Measurements from ENCODE around the gene IGSF23. TPM values are rescaled to one million over a fixed set of nuclear protein-coding genes. Genes with fewer than 3 reads are reported as not detected.

IGSF23 gene
- total and polyA plus RNA-seq, 2 of the 13 experiments (the other 11 are each of a cell fraction or from before 2014, with no cell fraction given) = 2.3 to 8.8 TPM

DNA sequence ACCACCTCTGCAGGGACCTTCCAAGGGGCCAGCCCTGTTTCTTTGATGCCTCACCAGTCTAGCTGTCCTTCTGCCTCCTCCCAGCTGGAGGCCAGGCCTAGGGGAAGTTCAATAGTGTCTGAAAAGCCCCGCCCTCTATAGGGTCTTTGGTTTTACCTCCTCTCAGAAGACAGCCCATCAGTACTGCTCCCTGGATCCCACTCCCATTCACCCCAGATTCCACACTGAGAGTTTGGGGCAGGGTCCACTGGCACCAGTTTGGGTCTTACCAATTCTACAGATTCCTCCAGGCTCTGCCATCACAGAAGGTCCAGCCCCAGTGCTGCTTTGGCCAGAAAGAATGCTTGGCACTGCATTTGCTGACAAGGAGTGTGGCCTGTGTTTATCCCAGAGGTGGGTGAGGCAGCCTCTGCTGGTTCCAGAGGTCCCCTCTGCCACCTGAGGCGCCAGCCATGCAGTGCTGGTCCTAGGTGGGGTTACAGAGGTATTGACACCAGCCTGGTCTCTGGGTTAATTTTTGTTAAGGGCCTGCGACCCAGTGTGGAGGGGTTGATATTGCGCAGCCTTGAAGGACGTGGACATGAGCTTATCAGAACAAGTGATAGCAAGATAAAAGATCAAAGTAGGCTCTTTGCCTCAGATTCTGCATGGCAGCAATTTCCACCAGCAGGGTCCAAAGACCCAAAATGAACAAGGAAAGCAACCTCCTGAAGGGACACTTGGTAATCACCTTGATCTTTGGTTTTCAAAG is 41.4 kb upstream of the IGSF23 start (continued):
- TF ChIP-seq ZNF777 (CRISPR knock-in tag; IDR thresholded peaks at IDR 0.05) = no peak
- TF ChIP-seq ZNF709 (CRISPR knock-in tag; IDR thresholded peaks at IDR 0.05) = no peak
- no peak for TF ChIP-seq ZNF567 (CRISPR knock-in tag; IDR thresholded peaks at IDR 0.05; ENCODE audit: borderline replicate concordance)
- TF ChIP-seq ZBTB20 (CRISPR knock-in tag; IDR thresholded peaks at IDR 0.05; ENCODE audit: borderline replicate concordance, low read depth) = peak; percentile 16; the same call in 1 of the 2 replicates
- no peak for TF ChIP-seq GMEB2 (CRISPR knock-in tag; IDR thresholded peaks at IDR 0.05; ENCODE audit: low read depth)
- TF ChIP-seq ATAD3A (CRISPR knock-in tag; IDR thresholded peaks at IDR 0.05) = no peak
- TF ChIP-seq ELF3 (CRISPR knock-in tag; IDR thresholded peaks at IDR 0.05) = no peak
- TF ChIP-seq CHCHD3 (CRISPR knock-in tag; IDR thresholded peaks at IDR 0.05) = no peak
- TF ChIP-seq, protein P1, sequence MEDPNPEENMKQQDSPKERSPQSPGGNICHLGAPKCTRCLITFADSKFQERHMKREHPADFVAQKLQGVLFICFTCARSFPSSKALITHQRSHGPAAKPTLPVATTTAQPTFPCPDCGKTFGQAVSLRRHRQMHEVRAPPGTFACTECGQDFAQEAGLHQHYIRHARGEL (CRISPR knock-in tag; IDR thresholded peaks at IDR 0.05) = no peak
- TF ChIP-seq ZSCAN9 (CRISPR knock-in tag; IDR thresholded peaks at IDR 0.05; ENCODE audit: borderline replicate concordance) = no peak
- TF ChIP-seq CREBL2 (CRISPR knock-in tag; IDR thresholded peaks at IDR 0.05; ENCODE audit: borderline replicate concordance) = no peak
- TF ChIP-seq SRSF1 (optimal IDR thresholded peaks at IDR 0.05; ENCODE audit: low read depth, low read length) = no peak
- no peak for TF ChIP-seq THRA (CRISPR knock-in tag; IDR thresholded peaks at IDR 0.05; ENCODE audit: borderline replicate concordance)
- TF ChIP-seq FOXP1 (IDR thresholded peaks at IDR 0.05) = no peak
- TF ChIP-seq FOXP1 (CRISPR knock-in tag; IDR thresholded peaks at IDR 0.05) = peak; percentile 4; the same call in 1 of the 2 replicates
- no peak for TF ChIP-seq SRSF9 (IDR thresholded peaks at IDR 0.05; ENCODE audit: borderline replicate concordance, insufficient read depth, low read depth, low read length, poor library complexity, severe bottlenecking)
- peak; percentile 85 for TF ChIP-seq HNF4A (CRISPR knock-in tag; IDR thresholded peaks at IDR 0.05)
- no peak for TF ChIP-seq ZNF234 (CRISPR knock-in tag; conservative IDR thresholded peaks at IDR 0.05)
- TF ChIP-seq TMF1 (CRISPR knock-in tag; IDR thresholded peaks at IDR 0.05; ENCODE audit: low read depth) = no peak
- TF ChIP-seq ATRX (CRISPR knock-in tag; IDR thresholded peaks at IDR 0.05; ENCODE audit: borderline replicate concordance) = no peak
- TF ChIP-seq ZNF614 (CRISPR knock-in tag; IDR thresholded peaks at IDR 0.05; ENCODE audit: borderline replicate concordance) = no peak
- peak; percentile 69 for TF ChIP-seq TCF7 (IDR thresholded peaks at IDR 0.05; ENCODE audit: low read depth)
- TF ChIP-seq PITX1 (CRISPR knock-in tag; IDR thresholded peaks at IDR 0.05) = no peak; the same call in 1 of the 2 replicates
- no peak for TF ChIP-seq ZIK1 (CRISPR knock-in tag; IDR thresholded peaks at IDR 0.05; ENCODE audit: borderline replicate concordance, low read depth)
- TF ChIP-seq, protein P2, sequence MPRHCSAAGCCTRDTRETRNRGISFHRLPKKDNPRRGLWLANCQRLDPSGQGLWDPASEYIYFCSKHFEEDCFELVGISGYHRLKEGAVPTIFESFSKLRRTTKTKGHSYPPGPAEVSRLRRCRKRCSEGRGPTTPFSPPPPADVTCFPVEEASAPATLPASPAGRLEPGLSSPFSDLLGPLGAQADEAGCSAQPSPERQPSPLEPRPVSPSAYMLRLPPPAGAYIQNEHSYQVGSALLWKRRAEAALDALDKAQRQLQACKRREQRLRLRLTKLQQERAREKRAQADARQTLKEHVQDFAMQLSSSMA (CRISPR knock-in tag; IDR thresholded peaks at IDR 0.05) = no peak
